Thymus (tissue), 14 donors: ENCODE results near the gene S100A5. TPM values are rescaled to one million over a fixed set of nuclear protein-coding genes. Genes with fewer than 3 reads are reported as not detected.
"Not testable (repeated sequence)": the region's sequence is repeated elsewhere in the genome, so short reads cannot be mapped to it uniquely, and the experiment has no call there.

Experiments
- DNase-seq, 9 donors: peaks; one replicate each; pipeline ENCODE4 v3.0.0-alpha.2; 2013; ENCODE audit warnings: low spot score in 9 of 9, low read depth in 6 of 9, missing footprints in 1 of 9
- H3K27ac ChIP-seq, 2 donors: one replicate each; pipeline ENCODE4 v1.5.1; 2013; ENCODE audit warnings: control low read depth in 1 of 2, low read depth in 1 of 2, low read length in 1 of 2, mild to moderate bottlenecking in 1 of 2, moderate library complexity in 1 of 2
- H3K27me3 ChIP-seq, 2 donors: one replicate each; pipeline ENCODE4 v1.5.1; 2013; ENCODE audit warnings: low read length in 1 of 2; ENCODE audit not compliant: control insufficient read depth in 2 of 2, insufficient read depth in 1 of 2
- H3K36me3 ChIP-seq, 2 donors: one replicate each; pipeline ENCODE4 v1.5.1; 2013; ENCODE audit warnings: low read length in 1 of 2, mild to moderate bottlenecking in 1 of 2, moderate library complexity in 1 of 2; ENCODE audit not compliant: control insufficient read depth in 2 of 2, insufficient read depth in 2 of 2
- H3K4me1 ChIP-seq, 2 donors: one replicate each; pipeline ENCODE4 v1.5.1; 2013; ENCODE audit warnings: low read length in 2 of 2; ENCODE audit not compliant: control insufficient read depth in 2 of 2, insufficient read depth in 2 of 2
- H3K4me3 ChIP-seq, 2 donors: one replicate each; pipeline ENCODE4 v1.5.1; 2013; ENCODE audit warnings: low read length in 2 of 2, control low read depth in 1 of 2, mild to moderate bottlenecking in 1 of 2
- H3K9me3 ChIP-seq, 2 donors: one replicate each; pipeline ENCODE4 v1.5.1; 2013; ENCODE audit warnings: low read length in 1 of 2, mild to moderate bottlenecking in 1 of 2; ENCODE audit not compliant: control insufficient read depth in 2 of 2, insufficient read depth in 1 of 2
- WGBS: extraction: QIAGEN DNeasy Blood & Tissue Kit; methylation state at CpG from one replicate; pipeline ENCODE4 v1.1.7; 2013; 5-methylcytosine and 5-hydroxymethylcytosine counted together
- long read RNA-seq, 10 donors: transcript quantifications; one replicate each; lab custom pipeline, GENCODE V29; 2026
- polyA plus RNA-seq: library from polyadenylated mRNA; stranded (reverse); fragments of 200-250 nt; gene quantifications from one replicate; pipeline ENCODE4 v1.2.3, GENCODE V29; 2013
- total RNA-seq: library from RNA; stranded (reverse); fragments of 120-200 nt; gene quantifications from one replicate; pipeline ENCODE4 v1.2.4, GENCODE V29; 2013
- donor health status: healthy.

S100A5 gene, protein sequence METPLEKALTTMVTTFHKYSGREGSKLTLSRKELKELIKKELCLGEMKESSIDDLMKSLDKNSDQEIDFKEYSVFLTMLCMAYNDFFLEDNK
- not detected for total RNA-seq
- 0.87 TPM for polyA plus RNA-seq
- long read RNA-seq, donor 1: 0 reads
- long read RNA-seq, donor 2: 0 reads
- long read RNA-seq, donor 3: 0 reads
- long read RNA-seq, donor 4: 0 reads
- long read RNA-seq, donor 5: 0 reads
- long read RNA-seq, donor 6: 0 reads
- long read RNA-seq, donor 7: 0 reads
- long read RNA-seq, donor 8, partial matches to known transcripts: 0 of 1 reads
- long read RNA-seq, donor 8, other reads (novel, unspliced or antisense): 0 of 1 reads
- long read RNA-seq, donor 9, partial matches to known transcripts: 0 of 1 reads
- long read RNA-seq, donor 9, other reads (novel, unspliced or antisense): 0 of 1 reads
- long read RNA-seq, donor 10: 0 reads

DNA sequence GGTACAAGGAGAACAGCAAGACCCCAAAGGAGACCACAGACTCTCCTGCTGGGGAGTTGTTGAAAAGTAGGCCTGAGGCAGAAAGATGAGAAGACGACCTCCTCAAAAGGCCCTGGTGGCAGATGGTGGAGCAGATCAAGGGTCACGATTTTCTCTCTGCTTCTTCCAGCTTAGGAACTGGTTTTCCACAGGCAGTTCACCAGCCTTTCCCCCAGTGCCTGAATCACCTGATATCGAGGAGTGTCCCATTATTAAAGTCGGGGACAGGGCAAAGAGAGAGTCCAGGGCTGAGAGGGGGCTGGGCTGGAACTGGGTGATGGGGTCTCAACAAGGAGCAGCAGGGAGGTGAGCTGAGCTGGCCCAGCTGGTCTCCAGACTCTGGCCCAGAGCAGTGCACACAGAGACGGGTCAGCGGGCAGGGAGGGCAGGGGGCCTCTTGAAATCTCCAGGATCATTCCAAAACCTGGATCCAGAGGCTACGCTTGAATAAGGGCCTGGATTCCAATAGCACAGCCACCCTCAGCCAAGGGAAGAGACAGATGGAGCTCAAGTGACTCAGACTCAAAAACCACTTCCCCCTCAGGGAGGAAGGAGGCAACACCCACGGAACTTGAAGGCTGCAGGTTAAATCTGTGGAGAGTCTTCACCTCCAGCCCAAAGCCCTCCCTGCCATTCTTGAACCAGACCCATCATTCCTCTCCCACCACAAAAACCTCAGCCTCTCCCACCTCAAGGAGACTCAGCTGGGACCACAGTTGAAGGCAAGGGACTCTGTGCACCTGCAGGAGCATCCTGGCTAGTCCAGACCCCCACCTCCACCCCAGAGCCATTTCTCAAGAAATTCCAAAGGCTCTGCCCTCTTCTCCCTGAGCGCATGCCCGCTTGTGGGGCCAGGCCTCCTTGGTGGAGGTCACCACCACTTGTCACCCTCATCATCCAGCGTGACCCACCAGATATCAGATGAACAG lies at the start of gene S100A5:
TSS of gene S100A5 (minus strand) at position 541 of the 968 bp plus-strand sequence. CDS start 743 bp downstream, outside the sequence.
- whole genome bisulfite sequencing: 58% methylated on average over 11 of the region's 11 CpGs
- Histone ChIP-seq H3K4me1 (peaks cover 55 to 81% of the 10 kb centered on the region in 2 donors), H3K36me3 (no peaks in the 10 kb centered on the region)

DNA sequence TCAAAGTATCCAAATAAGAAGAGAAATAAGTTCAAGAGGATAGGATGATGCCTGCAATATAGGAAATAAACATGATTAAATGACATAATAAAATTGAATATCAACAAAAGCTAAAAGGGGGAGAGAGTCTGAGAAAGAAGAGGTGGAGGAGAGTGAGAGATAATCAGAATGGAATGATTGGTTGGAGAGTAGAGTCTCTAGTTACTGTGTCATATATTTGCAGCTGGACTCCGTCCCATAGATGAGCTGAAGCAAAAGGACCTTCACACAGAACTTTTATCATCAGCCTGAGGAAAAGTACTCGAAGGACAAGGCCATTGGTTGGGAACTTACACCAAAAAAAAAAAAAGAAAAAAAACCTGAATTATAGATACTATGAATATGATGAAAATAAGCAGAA lies 47.7 kb upstream of the S100A5 start:
- Histone ChIP-seq H3K9me3 (no peaks in the 10 kb centered on the region), H3K4me1 (no peaks in the 10 kb centered on the region), H3K36me3 (no peaks in the 10 kb centered on the region), H3K27ac (no peak overlapping the region), H3K4me3 (no peak overlapping the region), H3K27me3 (no peaks in the 10 kb centered on the region)
- WGBS: 98% methylated on average over 2 of the region's 2 CpGs
- DNase-seq: no peak

More for the DNA sequence above, at the start of gene S100A5:
- Histone ChIP-seq H3K4me3 (no peak within 1 kb of the TSS), H3K27me3 (no peaks in the 10 kb centered on the region), H3K27ac (peak within 1 kb of the TSS; percentile 82 to 87), H3K9me3 (peaks cover 0 to 5% of the 10 kb centered on the region in 2 donors)
- peak in 4 of 9 donors; percentile 54 to 84 (median 64) for DNase-seq

DNA sequence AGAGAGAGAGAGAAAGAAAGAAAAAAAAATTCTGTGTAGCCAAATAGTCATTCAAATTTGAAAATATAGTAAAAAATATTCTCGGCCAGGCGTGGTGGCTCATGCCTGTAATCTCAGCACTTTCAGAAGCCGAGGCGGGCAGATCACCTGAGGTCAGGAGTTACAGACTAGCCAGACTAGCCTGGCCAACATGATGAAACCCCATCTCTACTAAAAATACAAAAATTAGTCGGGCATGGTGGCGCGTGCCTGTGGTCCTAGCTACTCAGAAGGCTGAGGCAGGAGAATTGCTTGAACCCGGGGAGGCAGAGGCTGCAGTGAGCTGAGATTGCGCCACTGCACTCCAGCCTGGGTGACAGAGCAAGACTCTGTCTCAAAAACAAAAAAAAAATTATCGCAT lies 47.3 kb upstream of the S100A5 start:
- H3K4me1 ChIP-seq, H3K4me3 ChIP-seq, H3K27ac ChIP-seq, H3K27me3 ChIP-seq, DNase-seq, H3K36me3 ChIP-seq, H3K9me3 ChIP-seq: not testable (repeated sequence)
- WGBS: 97% methylated on average over 10 of the region's 10 CpGs

DNA sequence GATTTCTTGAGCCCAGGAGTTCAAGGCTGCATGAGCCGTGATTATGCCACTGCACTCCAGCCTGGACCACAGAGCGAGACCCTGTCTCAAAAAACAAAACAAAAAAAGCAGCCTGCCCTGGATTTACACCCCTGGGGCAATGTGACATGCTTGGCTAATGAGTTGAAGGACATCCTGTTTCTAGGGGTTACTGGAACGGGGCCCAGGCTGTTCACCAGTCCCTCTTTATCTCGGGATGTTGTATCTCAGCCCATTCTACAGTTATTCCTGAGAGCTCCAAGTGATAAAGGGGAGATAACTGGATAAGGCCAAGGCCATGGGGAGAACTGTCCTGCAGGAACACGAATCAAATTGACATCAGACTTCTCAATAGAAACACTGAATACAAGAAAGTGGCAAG lies 46.6 kb upstream of the S100A5 start:
- H3K9me3 ChIP-seq: no peaks in the 10 kb centered on the region
- DNase-seq: no peak
- no peak overlapping the region for H3K27ac ChIP-seq
- H3K27me3 ChIP-seq: no peaks in the 10 kb centered on the region
- H3K36me3 ChIP-seq: no peaks in the 10 kb centered on the region
- 90% methylated on average over 5 of the region's 5 CpGs for WGBS
- no peaks in the 10 kb centered on the region for H3K4me1 ChIP-seq
- H3K4me3 ChIP-seq: no peak overlapping the region

DNA sequence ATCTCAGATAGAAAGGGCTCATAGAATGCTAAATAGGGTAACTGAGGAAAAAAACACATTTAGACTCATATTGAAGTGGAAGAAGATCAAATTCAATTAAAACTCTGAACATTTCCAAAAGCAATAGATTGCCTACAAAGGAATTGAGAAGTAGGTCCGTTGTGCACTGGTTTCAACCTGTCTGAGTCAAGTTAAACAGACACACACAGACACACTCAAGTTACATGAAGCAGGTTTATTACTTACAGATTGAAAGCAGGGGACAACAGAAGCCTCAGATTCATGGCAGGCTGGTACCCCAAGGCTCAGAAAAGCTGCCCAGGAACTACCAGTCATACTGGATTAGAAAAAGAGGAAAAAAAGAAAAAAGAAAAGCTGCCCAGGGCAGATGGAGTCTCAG lies 45.6 kb upstream of the S100A5 start:
- DNase-seq: no peak
- H3K36me3 ChIP-seq: no peaks in the 10 kb centered on the region
- H3K27me3 ChIP-seq: no peaks in the 10 kb centered on the region
- no peaks in the 10 kb centered on the region for H3K9me3 ChIP-seq
- H3K4me1 ChIP-seq: no peaks in the 10 kb centered on the region
- no peak overlapping the region for H3K4me3 ChIP-seq
- 88% methylated on average over 1 of the region's 1 CpG for WGBS
- H3K27ac ChIP-seq: no peak overlapping the region

DNA sequence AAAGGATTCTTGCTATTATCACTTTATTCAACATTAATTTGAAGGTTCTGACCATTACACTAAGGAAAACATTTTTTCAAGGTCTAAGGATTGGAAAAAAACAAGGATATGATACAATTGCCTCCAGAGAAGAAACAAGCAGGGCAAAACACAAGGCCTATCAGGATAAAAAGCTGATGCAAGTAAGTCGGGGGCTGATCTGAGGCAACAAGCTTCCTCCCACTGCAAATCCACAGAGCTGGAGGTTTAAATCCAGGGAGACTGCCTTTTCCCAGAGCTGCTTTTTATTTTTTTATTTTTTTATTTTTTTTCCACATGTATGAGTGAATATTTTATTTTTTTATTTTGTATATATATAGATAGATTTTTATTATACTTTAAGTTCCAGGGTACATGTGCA lies 44.3 kb upstream of the S100A5 start:
- no peak overlapping the region for H3K4me3 ChIP-seq
- H3K27ac ChIP-seq: no peak overlapping the region
- no peaks in the 10 kb centered on the region for H3K4me1 ChIP-seq
- H3K27me3 ChIP-seq: no peaks in the 10 kb centered on the region
- 98% methylated on average over 1 of the region's 1 CpG for WGBS
- H3K36me3 ChIP-seq: no peaks in the 10 kb centered on the region
- H3K9me3 ChIP-seq: no peaks in the 10 kb centered on the region
- DNase-seq: no peak

DNA sequence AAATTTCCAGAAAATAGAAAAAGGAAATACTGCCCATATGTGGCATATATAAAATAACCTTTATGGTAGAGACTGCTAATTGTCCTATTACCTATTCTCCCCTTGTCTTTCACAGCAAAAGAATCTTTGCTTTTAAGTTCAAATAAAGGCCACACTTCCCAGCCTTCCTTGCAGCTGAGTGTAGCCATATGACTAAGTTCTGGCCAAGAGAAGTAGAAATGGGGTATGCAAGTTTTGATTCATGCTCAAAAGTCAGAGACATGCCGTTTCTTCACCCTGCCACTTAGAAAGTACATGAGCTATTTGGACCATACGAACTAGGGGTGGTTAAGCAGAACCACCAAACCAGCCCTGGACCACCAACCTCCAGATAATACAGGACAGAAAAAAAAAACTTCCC lies 43.2 kb upstream of the S100A5 start:
- no peak for DNase-seq
- Histone ChIP-seq H3K4me1 (no peaks in the 10 kb centered on the region), H3K27me3 (no peaks in the 10 kb centered on the region), H3K4me3 (no peak overlapping the region), H3K9me3 (no peaks in the 10 kb centered on the region), H3K36me3 (no peaks in the 10 kb centered on the region), H3K27ac (no peak overlapping the region)
- 96% methylated on average over 2 of the region's 2 CpGs for whole genome bisulfite sequencing

DNA sequence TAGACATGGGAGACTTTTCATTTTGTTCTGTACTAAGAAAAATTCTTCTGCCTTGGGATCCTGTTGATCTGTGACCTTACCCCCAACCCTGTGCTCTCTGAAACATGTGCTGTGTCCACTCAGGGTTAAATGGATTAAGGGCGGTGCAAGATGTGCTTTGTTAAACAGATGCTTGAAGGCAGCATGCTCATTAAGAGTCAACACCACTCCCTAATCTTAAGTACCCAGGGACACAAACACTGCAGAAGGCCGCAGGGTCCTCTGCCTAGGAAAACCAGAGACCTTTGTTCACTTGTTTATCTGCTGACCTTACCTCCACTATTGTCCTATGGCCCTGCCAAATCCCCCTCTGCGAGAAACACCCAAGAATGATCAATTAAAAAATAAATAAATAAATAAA lies 42.8 kb upstream of the S100A5 start:
- not testable (repeated sequence) for H3K36me3 ChIP-seq
- WGBS: 96% methylated on average over 3 of the region's 3 CpGs

DNA sequence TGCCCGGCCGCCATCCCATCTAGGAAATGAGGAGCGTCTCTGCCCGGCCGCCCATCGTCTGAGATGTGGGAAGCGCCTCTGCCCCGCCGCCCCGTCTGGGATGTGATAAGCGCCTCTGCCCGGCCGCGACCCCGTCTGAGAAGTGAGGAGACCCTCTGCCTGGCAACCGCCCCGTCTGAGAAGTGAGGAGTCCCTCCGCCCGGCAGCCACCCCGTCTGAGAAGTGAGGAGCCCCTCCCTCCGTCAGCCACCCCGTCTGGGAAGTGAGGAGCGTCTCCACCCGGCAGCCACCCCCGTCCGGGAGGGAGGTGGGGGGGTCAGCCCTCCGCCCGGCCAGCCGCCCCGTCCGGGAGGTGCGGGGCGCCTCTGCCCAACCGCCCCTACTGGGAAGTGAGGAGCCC lies 42.1 kb upstream of the S100A5 start:
- H3K27ac ChIP-seq, H3K9me3 ChIP-seq, H3K27me3 ChIP-seq, H3K4me1 ChIP-seq, H3K4me3 ChIP-seq, H3K36me3 ChIP-seq, DNase-seq: not testable (repeated sequence)
- 98% methylated on average over 34 of the region's 34 CpGs for WGBS

More for the DNA sequence above, 42.8 kb upstream of the S100A5 start:
- not testable (repeated sequence) for H3K9me3 ChIP-seq, H3K27ac ChIP-seq, H3K4me1 ChIP-seq, DNase-seq, H3K4me3 ChIP-seq, H3K27me3 ChIP-seq
